Neutrophil (primary cell): ENCODE measurements around the gene FANCL.
"Not testable (repeated sequence)": the region's sequence is repeated elsewhere in the genome, so short reads cannot be mapped to it uniquely, and the experiment has no call there.

Experiments
- H3K27ac ChIP-seq: fragments of 200-600 bp; sonication (generic); 2 replicates; pipeline ENCODE4 v1.5.1; 2016; ENCODE audit warnings: mild to moderate bottlenecking, moderate library complexity
- H3K27me3 ChIP-seq: fragments of 200-600 bp; sonication (generic); 2 replicates; pipeline ENCODE4 v1.6.0; 2016; ENCODE audit warnings: mild to moderate bottlenecking
- H3K36me3 ChIP-seq: fragments of 200-600 bp; sonication (generic); 2 replicates; pipeline ENCODE4 v1.5.1; 2017
- H3K4me1 ChIP-seq, 2 experiments: fragments of 200-600 bp in 1 of 2; sonication (generic) in 1 of 2; 1 replicate in 1 of 2; 2 replicates in 1 of 2; pipeline versions ENCODE4 v1.5.1 to v1.6.1; 2013 to 2016; ENCODE audit warnings: low read depth in 1 of 2, low read length in 1 of 2, mild to moderate bottlenecking in 1 of 2, moderate library complexity in 1 of 2; ENCODE audit not compliant: control insufficient read depth in 1 of 2, insufficient read depth in 1 of 2
- H3K4me3 ChIP-seq, 2 experiments: fragments of 200-600 bp in 1 of 2; sonication (generic) in 1 of 2; 1 replicate in 1 of 2; 2 replicates in 1 of 2; pipeline ENCODE4 v1.5.1; 2013 to 2016; ENCODE audit warnings: low read depth in 1 of 2, low read length in 1 of 2, mild to moderate bottlenecking in 1 of 2, moderate library complexity in 1 of 2
- H3K9me3 ChIP-seq: fragments of 200-600 bp; sonication (generic); 2 replicates; pipeline ENCODE4 v1.5.1; 2016
- CTCF ChIP-seq: fragments of 200-600 bp; sonication (generic); IDR thresholded peaks from 2 replicates; pipeline ENCODE4 v1.5.1; 2016; ENCODE audit warnings: antibody characterized with exemption

Gene FANCL

GRCh38 chr2:58146707-58147106 lies 94.4 kb downstream of the FANCL start:
- Histone ChIP-seq H3K27me3 (no peaks in the 10 kb centered on the region), H3K4me3 (no peak overlapping the region), H3K27ac (no peak overlapping the region), H3K9me3 (no peaks in the 10 kb centered on the region), H3K4me1 (no peaks in the 10 kb centered on the region), H3K36me3 (peaks cover 26% of the 10 kb centered on the region)
- no peak for TF ChIP-seq CTCF

GRCh38 chr2:58145769-58146168 lies 95.4 kb downstream of the FANCL start:
- not testable (repeated sequence) for H3K9me3 ChIP-seq, H3K4me3 ChIP-seq, H3K4me1 ChIP-seq, H3K27me3 ChIP-seq, H3K27ac ChIP-seq
- peaks cover 28% of the 10 kb centered on the region for H3K36me3 ChIP-seq

- Histone ChIP-seq H3K9me3 (no peaks in the 10 kb centered on the region), H3K4me1 (no peaks in the 10 kb centered on the region), H3K27me3 (no peaks in the 10 kb centered on the region), H3K4me3 (no peak overlapping the region), H3K36me3 (peaks cover 17% of the 10 kb centered on the region), H3K27ac (no peak overlapping the region)
- no peak for TF ChIP-seq CTCF
Measured at GRCh38 chr2:58140508-58141072, 100.5 kb downstream of the FANCL start.

DNA sequence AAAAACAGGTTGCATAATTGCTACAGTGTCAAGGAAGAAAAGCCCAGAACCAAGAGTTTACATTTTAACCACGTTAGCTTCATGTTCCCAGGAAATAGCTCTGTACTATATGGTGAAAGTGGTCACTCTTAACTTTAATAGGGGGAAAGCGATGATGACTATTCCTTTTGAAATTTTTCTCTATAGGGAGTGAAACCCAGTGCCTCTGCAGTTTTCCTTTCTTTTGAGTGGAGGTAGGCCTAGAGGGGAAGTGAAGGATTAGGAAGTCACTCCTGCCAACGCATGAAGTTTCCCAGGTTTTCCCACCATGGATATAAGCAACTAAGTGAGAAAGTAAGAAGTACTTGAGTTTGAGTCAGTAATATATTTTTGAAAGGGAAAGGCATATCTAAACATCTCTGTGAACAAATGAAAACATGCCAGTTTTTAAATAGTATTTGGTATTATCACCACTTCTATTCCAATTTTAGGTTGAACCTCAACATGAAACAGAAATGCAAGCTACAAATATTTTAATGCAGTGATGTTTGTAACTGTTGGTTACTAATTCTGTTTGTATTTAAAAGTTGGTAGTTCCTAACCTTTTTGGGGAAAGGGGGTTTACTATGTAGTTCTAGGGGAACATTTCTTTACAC lies 102.6 kb downstream of the FANCL start:
- TF ChIP-seq CTCF = no peak
- H3K36me3 ChIP-seq = peaks cover 8% of the 10 kb centered on the region
- no peak overlapping the region for H3K4me3 ChIP-seq
- H3K27me3 ChIP-seq = no peaks in the 10 kb centered on the region
- no peak overlapping the region for H3K27ac ChIP-seq
- H3K9me3 ChIP-seq = no peaks in the 10 kb centered on the region
- no peaks in the 10 kb centered on the region for H3K4me1 ChIP-seq

GRCh38 chr2:58137856-58138255 lies 103.3 kb downstream of the FANCL start:
- H3K4me1 ChIP-seq = no peaks in the 10 kb centered on the region
- no peak overlapping the region for H3K4me3 ChIP-seq
- peaks cover 7% of the 10 kb centered on the region for H3K36me3 ChIP-seq
- no peaks in the 10 kb centered on the region for H3K27me3 ChIP-seq
- no peak overlapping the region for H3K27ac ChIP-seq
- no peak for TF ChIP-seq CTCF
- H3K9me3 ChIP-seq = no peaks in the 10 kb centered on the region

- no peak overlapping the region for H3K27ac ChIP-seq
- H3K27me3 ChIP-seq = no peaks in the 10 kb centered on the region
- no peaks in the 10 kb centered on the region for H3K4me1 ChIP-seq
- H3K36me3 ChIP-seq = peaks cover 13% of the 10 kb centered on the region
- no peak for TF ChIP-seq CTCF
- no peak overlapping the region for H3K4me3 ChIP-seq
- H3K9me3 ChIP-seq = no peaks in the 10 kb centered on the region
Measured at GRCh38 chr2:58137221-58137620, 103.9 kb downstream of the FANCL start.
